ENCODE data around the gene SH3BP5.

DNA sequence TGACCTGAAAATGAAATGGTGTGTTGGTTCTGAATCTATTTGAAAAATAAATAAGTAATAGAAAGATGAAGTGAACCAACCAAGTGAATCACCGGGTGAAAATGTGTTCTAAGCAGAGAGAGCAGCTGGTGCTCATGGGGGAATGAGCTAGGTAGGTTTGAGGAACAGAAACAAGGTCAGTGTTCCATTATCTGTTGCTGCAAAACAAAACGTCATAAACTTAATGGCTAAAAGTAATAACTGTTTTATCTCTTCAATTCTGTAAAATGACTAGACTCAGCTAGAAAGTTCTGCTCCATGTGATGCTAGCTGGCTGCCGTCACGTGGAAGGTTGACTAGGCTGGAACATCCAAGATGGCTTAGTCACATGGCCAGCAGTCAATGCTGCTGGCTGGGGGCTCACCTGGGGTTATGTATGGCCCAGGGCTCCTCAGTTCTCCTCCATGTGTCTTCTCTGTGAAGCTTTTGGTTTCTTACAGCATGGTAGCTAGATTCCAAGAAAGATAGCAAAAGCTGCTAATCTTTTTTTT is 13.3 kb upstream of the SH3BP5 start:
- TF ChIP-seq MEF2A (IDR thresholded peaks at IDR 0.05; ENCODE audit: borderline replicate concordance, low read depth), result no peak
- TF ChIP-seq, protein P1, sequence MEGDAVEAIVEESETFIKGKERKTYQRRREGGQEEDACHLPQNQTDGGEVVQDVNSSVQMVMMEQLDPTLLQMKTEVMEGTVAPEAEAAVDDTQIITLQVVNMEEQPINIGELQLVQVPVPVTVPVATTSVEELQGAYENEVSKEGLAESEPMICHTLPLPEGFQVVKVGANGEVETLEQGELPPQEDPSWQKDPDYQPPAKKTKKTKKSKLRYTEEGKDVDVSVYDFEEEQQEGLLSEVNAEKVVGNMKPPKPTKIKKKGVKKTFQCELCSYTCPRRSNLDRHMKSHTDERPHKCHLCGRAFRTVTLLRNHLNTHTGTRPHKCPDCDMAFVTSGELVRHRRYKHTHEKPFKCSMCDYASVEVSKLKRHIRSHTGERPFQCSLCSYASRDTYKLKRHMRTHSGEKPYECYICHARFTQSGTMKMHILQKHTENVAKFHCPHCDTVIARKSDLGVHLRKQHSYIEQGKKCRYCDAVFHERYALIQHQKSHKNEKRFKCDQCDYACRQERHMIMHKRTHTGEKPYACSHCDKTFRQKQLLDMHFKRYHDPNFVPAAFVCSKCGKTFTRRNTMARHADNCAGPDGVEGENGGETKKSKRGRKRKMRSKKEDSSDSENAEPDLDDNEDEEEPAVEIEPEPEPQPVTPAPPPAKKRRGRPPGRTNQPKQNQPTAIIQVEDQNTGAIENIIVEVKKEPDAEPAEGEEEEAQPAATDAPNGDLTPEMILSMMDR (IDR thresholded peaks at IDR 0.05), result no peak
- TF ChIP-seq TAF1 (IDR thresholded peaks at IDR 0.05; ENCODE audit: borderline replicate concordance, low read depth, low read length), result no peak
- no peak for TF ChIP-seq GABPA (IDR thresholded peaks at IDR 0.05; ENCODE audit: low read depth)
- TF ChIP-seq EP300 (IDR thresholded peaks at IDR 0.05; ENCODE audit: borderline replicate concordance in 1 of 2, low read depth in 1 of 2, low read length in 1 of 2), result no peak
- no peak for TF ChIP-seq TCF12 (IDR thresholded peaks at IDR 0.05)
- TF ChIP-seq MAX (IDR thresholded peaks at IDR 0.05; ENCODE audit: low read depth), result no peak
- no peak for TF ChIP-seq USF2 (IDR thresholded peaks at IDR 0.05; ENCODE audit: borderline replicate concordance, low read depth, low read length)
- TF ChIP-seq EZH2phosphoT487 (IDR thresholded peaks at IDR 0.05; ENCODE audit: borderline replicate concordance, low read depth), result no peak
- no peak for TF ChIP-seq POLR2AphosphoS5 (IDR thresholded peaks at IDR 0.05; ENCODE audit: low read depth, low read length)
- no peak for TF ChIP-seq REST (IDR thresholded peaks at IDR 0.05; ENCODE audit: low read depth, low read length)
- TF ChIP-seq RAD21 (IDR thresholded peaks at IDR 0.05; ENCODE audit: low read length), result no peak
- no peak for TF ChIP-seq TEAD4 (IDR thresholded peaks at IDR 0.05; ENCODE audit: borderline replicate concordance, insufficient read depth)
- no peak for TF ChIP-seq RFX5 (IDR thresholded peaks at IDR 0.05; ENCODE audit: low read length)
